Measurements from ENCODE around the gene ATRNL1. TPM values are rescaled to one million over a fixed set of nuclear protein-coding genes. Genes with fewer than 3 reads are reported as not detected.
"Not testable (repeated sequence)": the region's sequence is repeated elsewhere in the genome, so short reads cannot be mapped to it uniquely, and the experiment has no call there.

The ATRNL1 gene
- total RNA-seq, 1 experiment from 2014 or later: 28.7 TPM

DNA sequence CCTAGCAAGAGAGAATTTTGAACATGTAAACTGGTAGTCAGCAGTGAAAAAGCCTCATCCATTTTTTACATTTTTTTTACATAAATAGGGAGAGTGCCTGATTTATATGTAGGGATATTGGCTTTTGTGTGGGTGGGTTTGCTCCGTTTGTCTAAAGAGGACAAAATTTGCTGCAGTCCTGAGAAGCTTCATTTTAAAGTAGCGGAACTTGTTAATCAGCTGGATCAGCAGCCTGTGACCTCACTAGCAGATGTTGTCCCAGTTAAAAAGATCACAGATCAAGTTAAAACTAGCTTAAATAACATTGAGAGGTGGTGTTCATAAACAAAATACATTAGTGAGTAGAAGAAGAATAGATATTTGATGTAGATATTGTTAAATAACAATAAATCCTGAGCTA lies 2.6 kb downstream of the ATRNL1 start:
- Mint-ChIP-seq H3K4me1 (peaks cover 38% of the 10 kb centered on the region), H3K36me3 (peaks cover 3% of the 10 kb centered on the region), H3K27ac (no peak overlapping the region), H3K27me3 (ENCODE audit: low read depth) (peaks cover 24% of the 10 kb centered on the region), H3K4me3 (peak overlapping the region; percentile 37), H3K9me3 (peaks cover 5% of the 10 kb centered on the region)
- DNase-seq (ENCODE audit: low spot score): no peak
- TF ChIP-seq, protein P1, sequence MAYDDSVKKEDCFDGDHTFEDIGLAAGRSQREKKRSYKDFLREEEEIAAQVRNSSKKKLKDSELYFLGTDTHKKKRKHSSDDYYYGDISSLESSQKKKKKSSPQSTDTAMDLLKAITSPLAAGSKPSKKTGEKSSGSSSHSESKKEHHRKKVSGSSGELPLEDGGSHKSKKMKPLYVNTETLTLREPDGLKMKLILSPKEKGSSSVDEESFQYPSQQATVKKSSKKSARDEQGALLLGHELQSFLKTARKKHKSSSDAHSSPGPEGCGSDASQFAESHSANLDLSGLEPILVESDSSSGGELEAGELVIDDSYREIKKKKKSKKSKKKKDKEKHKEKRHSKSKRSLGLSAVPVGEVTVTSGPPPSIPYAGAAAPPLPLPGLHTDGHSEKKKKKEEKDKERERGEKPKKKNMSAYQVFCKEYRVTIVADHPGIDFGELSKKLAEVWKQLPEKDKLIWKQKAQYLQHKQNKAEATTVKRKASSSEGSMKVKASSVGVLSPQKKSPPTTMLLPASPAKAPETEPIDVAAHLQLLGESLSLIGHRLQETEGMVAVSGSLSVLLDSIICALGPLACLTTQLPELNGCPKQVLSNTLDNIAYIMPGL (CRISPR knock-in tag; IDR thresholded peaks at IDR 0.05): no peak
- TF ChIP-seq NR2C2 (CRISPR knock-in tag; IDR thresholded peaks at IDR 0.05) (no peak), MXD4 (CRISPR knock-in tag; IDR thresholded peaks at IDR 0.05; ENCODE audit: borderline replicate concordance) (no peak), ZNF317 (CRISPR knock-in tag; IDR thresholded peaks at IDR 0.05; ENCODE audit: borderline replicate concordance, low read depth) (no peak), RELA (CRISPR knock-in tag; IDR thresholded peaks at IDR 0.05; ENCODE audit: borderline replicate concordance) (no peak), KAT7 (CRISPR knock-in tag; IDR thresholded peaks at IDR 0.05; ENCODE audit: borderline replicate concordance) (no peak), OVOL2 (CRISPR knock-in tag; IDR thresholded peaks at IDR 0.05; ENCODE audit: borderline replicate concordance) (no peak)
- TF ChIP-seq, protein P2, sequence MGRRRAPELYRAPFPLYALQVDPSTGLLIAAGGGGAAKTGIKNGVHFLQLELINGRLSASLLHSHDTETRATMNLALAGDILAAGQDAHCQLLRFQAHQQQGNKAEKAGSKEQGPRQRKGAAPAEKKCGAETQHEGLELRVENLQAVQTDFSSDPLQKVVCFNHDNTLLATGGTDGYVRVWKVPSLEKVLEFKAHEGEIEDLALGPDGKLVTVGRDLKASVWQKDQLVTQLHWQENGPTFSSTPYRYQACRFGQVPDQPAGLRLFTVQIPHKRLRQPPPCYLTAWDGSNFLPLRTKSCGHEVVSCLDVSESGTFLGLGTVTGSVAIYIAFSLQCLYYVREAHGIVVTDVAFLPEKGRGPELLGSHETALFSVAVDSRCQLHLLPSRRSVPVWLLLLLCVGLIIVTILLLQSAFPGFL (CRISPR knock-in tag; IDR thresholded peaks at IDR 0.05; ENCODE audit: borderline replicate concordance): no peak
- TF ChIP-seq, protein P3, sequence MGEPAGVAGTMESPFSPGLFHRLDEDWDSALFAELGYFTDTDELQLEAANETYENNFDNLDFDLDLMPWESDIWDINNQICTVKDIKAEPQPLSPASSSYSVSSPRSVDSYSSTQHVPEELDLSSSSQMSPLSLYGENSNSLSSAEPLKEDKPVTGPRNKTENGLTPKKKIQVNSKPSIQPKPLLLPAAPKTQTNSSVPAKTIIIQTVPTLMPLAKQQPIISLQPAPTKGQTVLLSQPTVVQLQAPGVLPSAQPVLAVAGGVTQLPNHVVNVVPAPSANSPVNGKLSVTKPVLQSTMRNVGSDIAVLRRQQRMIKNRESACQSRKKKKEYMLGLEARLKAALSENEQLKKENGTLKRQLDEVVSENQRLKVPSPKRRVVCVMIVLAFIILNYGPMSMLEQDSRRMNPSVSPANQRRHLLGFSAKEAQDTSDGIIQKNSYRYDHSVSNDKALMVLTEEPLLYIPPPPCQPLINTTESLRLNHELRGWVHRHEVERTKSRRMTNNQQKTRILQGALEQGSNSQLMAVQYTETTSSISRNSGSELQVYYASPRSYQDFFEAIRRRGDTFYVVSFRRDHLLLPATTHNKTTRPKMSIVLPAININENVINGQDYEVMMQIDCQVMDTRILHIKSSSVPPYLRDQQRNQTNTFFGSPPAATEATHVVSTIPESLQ (CRISPR knock-in tag; IDR thresholded peaks at IDR 0.05): no peak
- TF ChIP-seq, protein P4, sequence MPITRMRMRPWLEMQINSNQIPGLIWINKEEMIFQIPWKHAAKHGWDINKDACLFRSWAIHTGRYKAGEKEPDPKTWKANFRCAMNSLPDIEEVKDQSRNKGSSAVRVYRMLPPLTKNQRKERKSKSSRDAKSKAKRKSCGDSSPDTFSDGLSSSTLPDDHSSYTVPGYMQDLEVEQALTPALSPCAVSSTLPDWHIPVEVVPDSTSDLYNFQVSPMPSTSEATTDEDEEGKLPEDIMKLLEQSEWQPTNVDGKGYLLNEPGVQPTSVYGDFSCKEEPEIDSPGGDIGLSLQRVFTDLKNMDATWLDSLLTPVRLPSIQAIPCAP (CRISPR knock-in tag; IDR thresholded peaks at IDR 0.05): no peak
- ChIA-PET POLR2A (no interaction called here), CTCF (interaction anchor here (1.0 to 1.2 kb wide), 2 partner anchors 34 to 219 kb away, joined by 4 to 7 read pairs; no protein-coding TSS in a partner anchor)
- ATAC-seq: no peak

DNA sequence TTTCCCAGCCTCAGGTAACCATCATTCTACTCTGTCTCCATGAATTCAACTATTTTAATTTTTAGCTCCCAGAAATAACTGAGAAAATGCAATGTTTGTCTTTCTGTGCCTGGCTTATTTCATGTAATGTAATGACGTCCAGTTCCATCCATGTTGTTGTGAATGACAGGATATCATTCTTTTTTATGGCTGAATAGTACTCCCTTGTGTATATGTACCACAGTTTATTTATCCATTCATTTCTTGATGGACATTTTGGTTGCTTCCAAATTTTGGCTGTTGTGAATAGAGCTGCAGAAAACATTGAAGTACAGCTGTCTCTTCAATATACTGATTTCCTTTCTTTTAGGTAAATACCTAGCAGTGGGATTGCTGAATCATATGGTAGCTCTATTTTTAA lies 10.5 kb downstream of the ATRNL1 start:
- Mint-ChIP-seq H3K4me1 (peaks cover 3% of the 10 kb centered on the region; the same call in 1 of the 2 replicates), H3K9me3 (peaks cover 64% of the 10 kb centered on the region), H3K36me3 (peaks cover 67% of the 10 kb centered on the region), H3K27ac (no peak overlapping the region), H3K4me3 (no peak overlapping the region), H3K27me3 (ENCODE audit: low read depth) (peaks cover 10% of the 10 kb centered on the region)
- TF ChIP-seq TCF7 (CRISPR knock-in tag; IDR thresholded peaks at IDR 0.05; ENCODE audit: low read depth) (no peak), CBFB (CRISPR knock-in tag; IDR thresholded peaks at IDR 0.05; ENCODE audit: low read depth) (no peak), ZNF416 (CRISPR knock-in tag; IDR thresholded peaks at IDR 0.05) (no peak), GTF2I (CRISPR knock-in tag; conservative IDR thresholded peaks at IDR 0.05) (peak; percentile 56; the same call in 1 of the 2 replicates), ZNF232 (CRISPR knock-in tag; IDR thresholded peaks at IDR 0.05) (no peak)
- TF ChIP-seq, protein P5, sequence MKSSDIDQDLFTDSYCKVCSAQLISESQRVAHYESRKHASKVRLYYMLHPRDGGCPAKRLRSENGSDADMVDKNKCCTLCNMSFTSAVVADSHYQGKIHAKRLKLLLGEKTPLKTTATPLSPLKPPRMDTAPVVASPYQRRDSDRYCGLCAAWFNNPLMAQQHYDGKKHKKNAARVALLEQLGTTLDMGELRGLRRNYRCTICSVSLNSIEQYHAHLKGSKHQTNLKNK (CRISPR knock-in tag; IDR thresholded peaks at IDR 0.05): no peak
- TF ChIP-seq, protein P6, sequence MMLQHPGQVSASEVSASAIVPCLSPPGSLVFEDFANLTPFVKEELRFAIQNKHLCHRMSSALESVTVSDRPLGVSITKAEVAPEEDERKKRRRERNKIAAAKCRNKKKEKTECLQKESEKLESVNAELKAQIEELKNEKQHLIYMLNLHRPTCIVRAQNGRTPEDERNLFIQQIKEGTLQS (CRISPR knock-in tag; conservative IDR thresholded peaks at IDR 0.05): no peak
- TF ChIP-seq, protein P7, sequence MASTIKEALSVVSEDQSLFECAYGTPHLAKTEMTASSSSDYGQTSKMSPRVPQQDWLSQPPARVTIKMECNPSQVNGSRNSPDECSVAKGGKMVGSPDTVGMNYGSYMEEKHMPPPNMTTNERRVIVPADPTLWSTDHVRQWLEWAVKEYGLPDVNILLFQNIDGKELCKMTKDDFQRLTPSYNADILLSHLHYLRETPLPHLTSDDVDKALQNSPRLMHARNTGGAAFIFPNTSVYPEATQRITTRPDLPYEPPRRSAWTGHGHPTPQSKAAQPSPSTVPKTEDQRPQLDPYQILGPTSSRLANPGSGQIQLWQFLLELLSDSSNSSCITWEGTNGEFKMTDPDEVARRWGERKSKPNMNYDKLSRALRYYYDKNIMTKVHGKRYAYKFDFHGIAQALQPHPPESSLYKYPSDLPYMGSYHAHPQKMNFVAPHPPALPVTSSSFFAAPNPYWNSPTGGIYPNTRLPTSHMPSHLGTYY (CRISPR knock-in tag; IDR thresholded peaks at IDR 0.05): no peak
- no peak for ATAC-seq
- ChIA-PET CTCF (no interaction called here), POLR2A (no interaction called here)
- DNase-seq (ENCODE audit: low spot score): no peak

DNA sequence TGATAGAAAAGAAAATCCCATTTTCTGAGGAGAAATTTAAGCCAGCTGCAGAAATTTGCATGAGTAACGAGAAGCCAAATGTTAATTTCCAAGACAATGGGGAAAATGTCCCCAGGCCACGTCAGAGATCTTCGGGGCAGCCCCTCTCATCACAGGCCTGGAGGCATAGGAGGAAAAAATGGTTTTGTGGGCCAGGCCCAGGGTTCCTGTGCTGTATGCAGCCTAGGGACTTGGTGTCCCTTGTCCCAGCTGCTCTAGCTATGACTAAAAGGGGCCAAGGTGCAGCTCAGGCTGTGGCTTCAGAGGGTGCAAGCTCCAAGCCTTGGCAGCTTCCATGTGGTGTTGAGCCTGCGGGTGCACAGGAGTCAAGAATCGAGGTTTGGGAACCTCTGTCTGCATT lies 12.2 kb downstream of the ATRNL1 start:
- H3K27me3 Mint-ChIP-seq (ENCODE audit: low read depth); ATAC-seq; H3K27ac Mint-ChIP-seq; POLR2A ChIA-PET; DNase-seq (ENCODE audit: low spot score); CTCF ChIA-PET; H3K4me3 Mint-ChIP-seq; H3K4me1 Mint-ChIP-seq: not testable (repeated sequence)
- Mint-ChIP-seq H3K36me3 (peaks cover 70% of the 10 kb centered on the region), H3K9me3 (peaks cover 62% of the 10 kb centered on the region)
